Liver (tissue), 9 donors: ENCODE data around the gene EN1. TPM values are rescaled to one million over a fixed set of nuclear protein-coding genes. Genes with fewer than 3 reads are reported as not detected.

Experiments
- DNase-seq: peaks from one replicate; pipeline ENCODE4 v3.0.0-alpha.2; 2017; ENCODE audit warnings: low spot score
- H3K27ac ChIP-seq, 2 donors: one replicate each; pipeline ENCODE4 v1.7.0; 2013; ENCODE audit warnings: inconsistent platforms in 2 of 2, low read length in 2 of 2, control low read depth in 1 of 2, low read depth in 1 of 2, mild to moderate bottlenecking in 1 of 2
- H3K27me3 ChIP-seq, 4 donors: one replicate each; pipeline versions ENCODE4 v1.6.1 to v1.7.0; 2013; ENCODE audit warnings: low read length in 3 of 4, inconsistent platforms in 1 of 4, mild to moderate bottlenecking in 1 of 4, moderate library complexity in 1 of 4; ENCODE audit not compliant: control insufficient read depth in 4 of 4, insufficient read depth in 4 of 4
- H3K36me3 ChIP-seq, 4 donors: one replicate each; pipeline versions ENCODE4 v1.6.1 to v1.7.0; 2013; ENCODE audit warnings: low read length in 3 of 4, mild to moderate bottlenecking in 3 of 4, low read depth in 1 of 4, moderate library complexity in 1 of 4; ENCODE audit not compliant: control insufficient read depth in 4 of 4, insufficient read depth in 3 of 4
- H3K4me1 ChIP-seq, 4 donors: one replicate each; pipeline versions ENCODE4 v1.6.1 to v1.7.0; 2013; ENCODE audit warnings: low read length in 3 of 4, mild to moderate bottlenecking in 3 of 4, moderate library complexity in 1 of 4; ENCODE audit not compliant: control insufficient read depth in 4 of 4, insufficient read depth in 4 of 4
- H3K4me3 ChIP-seq, 3 donors: one replicate each; pipeline versions ENCODE4 v1.6.1 to v1.7.0; 2013; ENCODE audit warnings: low read length in 3 of 3, control low read depth in 1 of 3, low read depth in 1 of 3, mild to moderate bottlenecking in 1 of 3
- H3K9ac ChIP-seq, 2 donors: one replicate each; pipeline ENCODE4 v1.7.0; 2013; ENCODE audit warnings: low read length in 2 of 2, mild to moderate bottlenecking in 2 of 2, moderate library complexity in 2 of 2, control low read depth in 1 of 2, low read depth in 1 of 2
- H3K9me3 ChIP-seq, 4 donors: one replicate each; pipeline versions ENCODE4 v1.6.1 to v1.7.0; 2013; ENCODE audit warnings: low read length in 3 of 4; ENCODE audit not compliant: control insufficient read depth in 4 of 4
- FOXA2 ChIP-seq: IDR thresholded peaks from 2 replicates; pipeline ENCODE4 v1.6.1; 2016; ENCODE audit warnings: antibody characterized with exemption
- GABPA ChIP-seq, 2 donors: IDR thresholded peaks in 1 of 2; conservative IDR thresholded peaks in 1 of 2; 2 replicates each; pipeline ENCODE4 v1.6.1; 2016; ENCODE audit warnings: antibody characterized with exemption in 2 of 2, mild to moderate bottlenecking in 1 of 2, moderate library complexity in 1 of 2
- HNF4G ChIP-seq: IDR thresholded peaks from 2 replicates; pipeline ENCODE4 v1.6.1; 2016; ENCODE audit warnings: antibody characterized with exemption
- JUND ChIP-seq, 2 donors: IDR thresholded peaks; 2 replicates each; pipeline ENCODE4 v1.6.1; 2016; ENCODE audit warnings: antibody characterized with exemption in 2 of 2
- RAD21 ChIP-seq, 2 donors: IDR thresholded peaks; 2 replicates each; pipeline ENCODE4 v1.6.1; 2016; ENCODE audit warnings: antibody characterized with exemption in 2 of 2, mild to moderate bottlenecking in 2 of 2
- SP1 ChIP-seq: IDR thresholded peaks from 2 replicates; pipeline ENCODE4 v1.6.1; 2018; ENCODE audit warnings: antibody characterized with exemption, mild to moderate bottlenecking
- WGBS: extraction: QIAGEN DNeasy Blood & Tissue Kit; methylation state at CpG from one replicate; pipeline ENCODE4 v1.1.7; 2013; 5-methylcytosine and 5-hydroxymethylcytosine counted together
- polyA plus RNA-seq, 2 donors: library from polyadenylated mRNA; stranded (reverse) in 1 of 2; unstranded in 1 of 2; fragments of 200-250 nt in 1 of 2; fragments of >200 nt in 1 of 2; fragmentation: Nextera tagmentation in 1 of 2; extraction: Ambion mirVana in 1 of 2; gene quantifications; one replicate each; pipeline versions ENCODE4 v1.2.1 to v1.2.3, GENCODE V29; 2013 to 2015
- total RNA-seq, 2 donors: library from RNA; depleted of rRNA; stranded (reverse); fragments of >200 nt; gene quantifications; one replicate each; pipeline ENCODE4 v1.2.3, GENCODE V29; 2014
- TF ChIP-seq, protein P1 (sequence below): fragments of 150-350 bp; IDR thresholded peaks from 2 replicates; pipeline ENCODE4 v1.5.1; 2017; ENCODE audit warnings: improper control_type of control experiment, low read depth, low read length; ENCODE audit not compliant: missing input control
- TF ChIP-seq, protein P2 (sequence below): IDR thresholded peaks from 2 replicates; pipeline ENCODE4 v1.6.1; 2016; ENCODE audit warnings: antibody characterized with exemption
- TF ChIP-seq, protein P3 (sequence below): IDR thresholded peaks from 2 replicates; pipeline ENCODE4 v1.6.1; 2016; ENCODE audit warnings: antibody characterized with exemption
- TF ChIP-seq, protein P4 (sequence below): IDR thresholded peaks from 2 replicates; pipeline ENCODE4 v1.6.1; 2016; ENCODE audit warnings: antibody characterized with exemption, mild to moderate bottlenecking
- TF ChIP-seq, protein P5 (sequence below): IDR thresholded peaks from 2 replicates; pipeline ENCODE4 v1.6.1; 2016; ENCODE audit warnings: antibody characterized with exemption
- donor health status: healthy.
- donor health status: healthy.
- donor health status: healthy.
- donor health status: healthy.
- donor health status: healthy.

Gene EN1
- total and polyA plus RNA-seq, 4 donors: not detected

DNA sequence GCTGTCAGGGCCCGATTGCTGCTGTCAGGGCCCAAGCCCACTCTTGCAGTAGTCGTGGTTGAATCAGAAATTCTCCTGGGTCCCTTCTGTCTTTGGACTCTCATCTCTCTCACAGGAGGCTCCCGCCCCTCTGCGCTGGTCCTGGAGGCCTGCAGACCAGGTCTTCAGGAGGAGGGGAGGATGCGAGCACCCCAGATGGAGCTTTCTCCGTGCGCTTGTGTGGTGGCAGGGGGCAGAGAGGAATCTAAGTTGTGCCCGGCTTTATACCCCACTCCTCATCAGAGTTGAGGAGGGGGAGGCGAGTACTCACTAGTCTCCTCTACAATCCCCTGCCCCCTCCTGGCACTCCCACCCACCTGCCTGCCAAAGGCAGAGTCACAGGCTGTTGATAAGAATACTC, 10.4 kb downstream of the EN1 start:
- DNase-seq: no peak
- WGBS: 21% methylated on average over 9 of the region's 9 CpGs
- no peaks in the 10 kb centered on the region for H3K36me3 ChIP-seq
- peaks cover 7 to 23% (median 16%) of the 10 kb centered on the region in 4 donors for H3K4me1 ChIP-seq
- no peak overlapping the region for H3K9ac ChIP-seq
- H3K4me3 ChIP-seq: no peak overlapping the region
- H3K9me3 ChIP-seq: no peaks in the 10 kb centered on the region
- peaks cover 3 to 53% (median 33%) of the 10 kb centered on the region in 4 donors for H3K27me3 ChIP-seq
- TF ChIP-seq, protein P1, sequence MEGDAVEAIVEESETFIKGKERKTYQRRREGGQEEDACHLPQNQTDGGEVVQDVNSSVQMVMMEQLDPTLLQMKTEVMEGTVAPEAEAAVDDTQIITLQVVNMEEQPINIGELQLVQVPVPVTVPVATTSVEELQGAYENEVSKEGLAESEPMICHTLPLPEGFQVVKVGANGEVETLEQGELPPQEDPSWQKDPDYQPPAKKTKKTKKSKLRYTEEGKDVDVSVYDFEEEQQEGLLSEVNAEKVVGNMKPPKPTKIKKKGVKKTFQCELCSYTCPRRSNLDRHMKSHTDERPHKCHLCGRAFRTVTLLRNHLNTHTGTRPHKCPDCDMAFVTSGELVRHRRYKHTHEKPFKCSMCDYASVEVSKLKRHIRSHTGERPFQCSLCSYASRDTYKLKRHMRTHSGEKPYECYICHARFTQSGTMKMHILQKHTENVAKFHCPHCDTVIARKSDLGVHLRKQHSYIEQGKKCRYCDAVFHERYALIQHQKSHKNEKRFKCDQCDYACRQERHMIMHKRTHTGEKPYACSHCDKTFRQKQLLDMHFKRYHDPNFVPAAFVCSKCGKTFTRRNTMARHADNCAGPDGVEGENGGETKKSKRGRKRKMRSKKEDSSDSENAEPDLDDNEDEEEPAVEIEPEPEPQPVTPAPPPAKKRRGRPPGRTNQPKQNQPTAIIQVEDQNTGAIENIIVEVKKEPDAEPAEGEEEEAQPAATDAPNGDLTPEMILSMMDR: no peak
- TF ChIP-seq, protein P2, sequence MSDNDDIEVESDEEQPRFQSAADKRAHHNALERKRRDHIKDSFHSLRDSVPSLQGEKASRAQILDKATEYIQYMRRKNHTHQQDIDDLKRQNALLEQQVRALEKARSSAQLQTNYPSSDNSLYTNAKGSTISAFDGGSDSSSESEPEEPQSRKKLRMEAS: no peak
- TF ChIP-seq JUND (IDR thresholded peaks at IDR 0.05): no peak
- TF ChIP-seq, protein P3, sequence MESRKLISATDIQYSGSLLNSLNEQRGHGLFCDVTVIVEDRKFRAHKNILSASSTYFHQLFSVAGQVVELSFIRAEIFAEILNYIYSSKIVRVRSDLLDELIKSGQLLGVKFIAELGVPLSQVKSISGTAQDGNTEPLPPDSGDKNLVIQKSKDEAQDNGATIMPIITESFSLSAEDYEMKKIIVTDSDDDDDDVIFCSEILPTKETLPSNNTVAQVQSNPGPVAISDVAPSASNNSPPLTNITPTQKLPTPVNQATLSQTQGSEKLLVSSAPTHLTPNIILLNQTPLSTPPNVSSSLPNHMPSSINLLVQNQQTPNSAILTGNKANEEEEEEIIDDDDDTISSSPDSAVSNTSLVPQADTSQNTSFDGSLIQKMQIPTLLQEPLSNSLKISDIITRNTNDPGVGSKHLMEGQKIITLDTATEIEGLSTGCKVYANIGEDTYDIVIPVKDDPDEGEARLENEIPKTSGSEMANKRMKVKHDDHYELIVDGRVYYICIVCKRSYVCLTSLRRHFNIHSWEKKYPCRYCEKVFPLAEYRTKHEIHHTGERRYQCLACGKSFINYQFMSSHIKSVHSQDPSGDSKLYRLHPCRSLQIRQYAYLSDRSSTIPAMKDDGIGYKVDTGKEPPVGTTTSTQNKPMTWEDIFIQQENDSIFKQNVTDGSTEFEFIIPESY: no peak
- no peak for TF ChIP-seq FOXA2
- no peak overlapping the region for H3K27ac ChIP-seq

DNA sequence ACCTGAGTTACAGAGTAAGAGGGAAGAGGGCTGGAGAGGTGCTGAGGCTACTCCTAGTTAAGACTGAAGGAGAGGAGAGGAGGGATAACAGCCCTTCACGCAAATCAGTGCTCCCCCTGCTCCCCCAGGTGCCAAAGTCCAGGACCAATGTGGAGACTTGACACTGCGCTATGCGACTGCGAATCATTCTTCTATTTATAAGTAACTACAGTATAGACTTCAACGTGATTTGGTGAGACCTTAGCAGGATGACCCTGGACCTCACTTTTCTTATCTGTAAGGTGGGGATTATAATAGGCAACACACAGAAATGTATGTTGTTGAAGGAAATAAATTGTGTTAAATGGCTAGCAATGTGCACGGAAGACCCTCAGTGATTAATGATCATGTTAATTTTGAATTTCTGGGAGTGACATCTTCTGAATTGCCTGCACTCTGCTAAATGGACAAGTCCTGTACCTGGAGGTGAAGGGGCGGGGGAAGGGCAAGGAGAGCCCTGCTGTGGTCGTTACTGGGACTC, 11.0 kb downstream of the EN1 start:
- Histone ChIP-seq H3K4me3 (peak overlapping the region in 1 of 3 donors; percentile 53), H3K36me3 (no peaks in the 10 kb centered on the region), H3K4me1 (peaks cover 7 to 18% (median 14%) of the 10 kb centered on the region in 4 donors), H3K27me3 (peaks cover 3 to 56% (median 30%) of the 10 kb centered on the region in 4 donors), H3K27ac (no peak overlapping the region), H3K9me3 (no peaks in the 10 kb centered on the region), H3K9ac (no peak overlapping the region)
- 12% methylated on average over 8 of the region's 8 CpGs for WGBS
- TF ChIP-seq, protein P4, sequence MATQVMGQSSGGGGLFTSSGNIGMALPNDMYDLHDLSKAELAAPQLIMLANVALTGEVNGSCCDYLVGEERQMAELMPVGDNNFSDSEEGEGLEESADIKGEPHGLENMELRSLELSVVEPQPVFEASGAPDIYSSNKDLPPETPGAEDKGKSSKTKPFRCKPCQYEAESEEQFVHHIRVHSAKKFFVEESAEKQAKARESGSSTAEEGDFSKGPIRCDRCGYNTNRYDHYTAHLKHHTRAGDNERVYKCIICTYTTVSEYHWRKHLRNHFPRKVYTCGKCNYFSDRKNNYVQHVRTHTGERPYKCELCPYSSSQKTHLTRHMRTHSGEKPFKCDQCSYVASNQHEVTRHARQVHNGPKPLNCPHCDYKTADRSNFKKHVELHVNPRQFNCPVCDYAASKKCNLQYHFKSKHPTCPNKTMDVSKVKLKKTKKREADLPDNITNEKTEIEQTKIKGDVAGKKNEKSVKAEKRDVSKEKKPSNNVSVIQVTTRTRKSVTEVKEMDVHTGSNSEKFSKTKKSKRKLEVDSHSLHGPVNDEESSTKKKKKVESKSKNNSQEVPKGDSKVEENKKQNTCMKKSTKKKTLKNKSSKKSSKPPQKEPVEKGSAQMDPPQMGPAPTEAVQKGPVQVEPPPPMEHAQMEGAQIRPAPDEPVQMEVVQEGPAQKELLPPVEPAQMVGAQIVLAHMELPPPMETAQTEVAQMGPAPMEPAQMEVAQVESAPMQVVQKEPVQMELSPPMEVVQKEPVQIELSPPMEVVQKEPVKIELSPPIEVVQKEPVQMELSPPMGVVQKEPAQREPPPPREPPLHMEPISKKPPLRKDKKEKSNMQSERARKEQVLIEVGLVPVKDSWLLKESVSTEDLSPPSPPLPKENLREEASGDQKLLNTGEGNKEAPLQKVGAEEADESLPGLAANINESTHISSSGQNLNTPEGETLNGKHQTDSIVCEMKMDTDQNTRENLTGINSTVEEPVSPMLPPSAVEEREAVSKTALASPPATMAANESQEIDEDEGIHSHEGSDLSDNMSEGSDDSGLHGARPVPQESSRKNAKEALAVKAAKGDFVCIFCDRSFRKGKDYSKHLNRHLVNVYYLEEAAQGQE: no peak
- TF ChIP-seq SP1 (no peak), HNF4G (no peak), RAD21 (IDR thresholded peaks at IDR 0.05) (no peak), GABPA (IDR thresholded peaks at IDR 0.05 in 1 of 2, conservative IDR thresholded peaks at IDR 0.05 in 1 of 2) (no peak)
- TF ChIP-seq, protein P1: no peak
- TF ChIP-seq, protein P5, sequence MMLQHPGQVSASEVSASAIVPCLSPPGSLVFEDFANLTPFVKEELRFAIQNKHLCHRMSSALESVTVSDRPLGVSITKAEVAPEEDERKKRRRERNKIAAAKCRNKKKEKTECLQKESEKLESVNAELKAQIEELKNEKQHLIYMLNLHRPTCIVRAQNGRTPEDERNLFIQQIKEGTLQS: no peak
- TF ChIP-seq, protein P2: no peak
- TF ChIP-seq, protein P3: no peak
- DNase-seq: no peak
